T-helper 2 cell (primary cell): ENCODE measurements around the gene DRICH1.
A peak's percentile ranks its signal among the peaks of the same experiment; 100 is the strongest.
"Not testable (repeated sequence)": the region's sequence is repeated elsewhere in the genome, so short reads cannot be mapped to it uniquely, and the experiment has no call there.

Source experiments
- DNase-seq, 5 experiments: peaks; one replicate each; pipeline versions ENCODE4 v3.0.0 to v3.0.0-alpha.2; 2012 to 2022

The DRICH1 gene

GRCh38 chr22:23649071-23649501 lies 17.0 kb upstream of the DRICH1 start:
- no peak for DNase-seq

GRCh38 chr22:23646526-23646925 lies 14.4 kb upstream of the DRICH1 start:
- DNase-seq, result not testable (repeated sequence)

- not testable (repeated sequence) for DNase-seq
Observed at GRCh38 chr22:23640206-23640605, 8.1 kb upstream of the DRICH1 start.

GRCh38 chr22:23639661-23640060 lies 7.5 kb upstream of the DRICH1 start:
- no peak for DNase-seq

GRCh38 chr22:23638611-23639010 lies 6.5 kb upstream of the DRICH1 start:
- DNase-seq, result no peak

- DNase-seq, result not testable (repeated sequence)
Observed at GRCh38 chr22:23635291-23635690, 3.2 kb upstream of the DRICH1 start.

- not testable (repeated sequence) for DNase-seq
Observed at GRCh38 chr22:23628056-23628743, 3.9 kb downstream of the DRICH1 start.

- DNase-seq, result peak in 4 of 5 experiments; percentile 24 to 72 (median 46)
Observed at GRCh38 chr22:23627401-23628055, 4.6 kb downstream of the DRICH1 start.

GRCh38 chr22:23626286-23626975 lies 5.7 kb downstream of the DRICH1 start:
- DNase-seq, result no peak

- DNase-seq, result no peak
Observed at GRCh38 chr22:23622634-23623033, 9.5 kb downstream of the DRICH1 start.

GRCh38 chr22:23621916-23622315 lies 10.2 kb downstream of the DRICH1 start:
- not testable (repeated sequence) for DNase-seq

GRCh38 chr22:23621082-23621780 lies 10.9 kb downstream of the DRICH1 start:
- no peak for DNase-seq

GRCh38 chr22:23613193-23613972 lies 18.7 kb downstream of the DRICH1 start:
- DNase-seq, result no peak

- DNase-seq, result peak in 1 of 5 experiments; percentile 12
Observed at GRCh38 chr22:23609983-23610781, 21.9 kb downstream of the DRICH1 start.

GRCh38 chr22:23608583-23608982 lies 23.5 kb downstream of the DRICH1 start:
- no peak for DNase-seq

GRCh38 chr22:23606204-23607131 lies 25.7 kb downstream of the DRICH1 start:
- DNase-seq, result no peak

GRCh38 chr22:23604939-23605712 lies 27.0 kb downstream of the DRICH1 start:
- no peak for DNase-seq

- no peak for DNase-seq
Observed at GRCh38 chr22:23603266-23603665, 28.9 kb downstream of the DRICH1 start.

GRCh38 chr22:23598805-23599518 lies 33.2 kb downstream of the DRICH1 start:
- no peak for DNase-seq
